ENCODE data around the gene FEV. TPM values are rescaled to one million over a fixed set of nuclear protein-coding genes. Genes with fewer than 3 reads are reported as not detected.
A peak's percentile ranks its signal among the peaks of the same experiment; 100 is the strongest.

The FEV gene
- total RNA-seq, 1 donor: not detected

- no peak for TF ChIP-seq CTCF (IDR thresholded peaks at IDR 0.05; ENCODE audit: extremely low read depth, low read depth, low read length)
- Histone ChIP-seq H4K20me1 (ENCODE audit: insufficient read depth, low read length) (peaks cover 7% of the 10 kb centered on the region), H3K4me2 (ENCODE audit: insufficient read depth, low read length) (no peak overlapping the region), H3K79me2 (ENCODE audit: insufficient read depth, low read length) (no peaks in the 10 kb centered on the region), H3K27ac (ENCODE audit: low read depth, low read length) (no peak overlapping the region), H3K36me3 (ENCODE audit: insufficient read depth, low read length) (no peaks in the 10 kb centered on the region), H3K27me3 (ENCODE audit: insufficient read depth, low read length) (peaks cover 85% of the 10 kb centered on the region), H3K4me1 (ENCODE audit: insufficient read depth, low read length) (peaks cover 6% of the 10 kb centered on the region), H2AFZ (ENCODE audit: low read length) (no peak overlapping the region), H3K4me3 (ENCODE audit: insufficient read depth, low read length) (no peak overlapping the region), H3K9me3 (ENCODE audit: low read depth, low read length) (no peaks in the 10 kb centered on the region)
- peak; percentile 50 for DNase-seq (ENCODE audit: insufficient read length, low spot score, missing footprints)
These were observed 7.2 kb upstream of the FEV start for GRCh38 chr2:218992196-218992595.

- Histone ChIP-seq H4K20me1 (ENCODE audit: insufficient read depth, low read length) (peaks cover 10% of the 10 kb centered on the region), H3K4me3 (ENCODE audit: insufficient read depth, low read length) (no peak overlapping the region), H3K9me3 (ENCODE audit: low read depth, low read length) (no peaks in the 10 kb centered on the region), H3K36me3 (ENCODE audit: insufficient read depth, low read length) (no peaks in the 10 kb centered on the region), H3K79me2 (ENCODE audit: insufficient read depth, low read length) (no peaks in the 10 kb centered on the region), H3K4me2 (ENCODE audit: insufficient read depth, low read length) (no peak overlapping the region), H3K27me3 (ENCODE audit: insufficient read depth, low read length) (peaks cover 90% of the 10 kb centered on the region), H2AFZ (ENCODE audit: low read length) (no peak overlapping the region), H3K4me1 (ENCODE audit: insufficient read depth, low read length) (peaks cover 6% of the 10 kb centered on the region), H3K27ac (ENCODE audit: low read depth, low read length) (no peak overlapping the region)
- DNase-seq (ENCODE audit: insufficient read length, low spot score, missing footprints): peak; percentile 97
- no peak for TF ChIP-seq CTCF (IDR thresholded peaks at IDR 0.05; ENCODE audit: extremely low read depth, low read depth, low read length)
These were observed 6.7 kb upstream of the FEV start for GRCh38 chr2:218991674-218992168.

GRCh38 chr2:218990612-218991011 is 5.6 kb upstream of the FEV start:
- no peaks in the 10 kb centered on the region for H3K9me3 ChIP-seq (ENCODE audit: low read depth, low read length)
- H2AFZ ChIP-seq (ENCODE audit: low read length): no peak overlapping the region
- H3K27me3 ChIP-seq (ENCODE audit: insufficient read depth, low read length): peaks cover 96% of the 10 kb centered on the region
- no peak overlapping the region for H3K4me2 ChIP-seq (ENCODE audit: insufficient read depth, low read length)
- no peak overlapping the region for H3K27ac ChIP-seq (ENCODE audit: low read depth, low read length)
- H3K79me2 ChIP-seq (ENCODE audit: insufficient read depth, low read length): no peaks in the 10 kb centered on the region
- TF ChIP-seq CTCF (IDR thresholded peaks at IDR 0.05; ENCODE audit: extremely low read depth, low read depth, low read length): no peak
- no peak overlapping the region for H3K4me3 ChIP-seq (ENCODE audit: insufficient read depth, low read length)
- H3K36me3 ChIP-seq (ENCODE audit: insufficient read depth, low read length): no peaks in the 10 kb centered on the region
- no peak for DNase-seq (ENCODE audit: insufficient read length, low spot score, missing footprints)
- H4K20me1 ChIP-seq (ENCODE audit: insufficient read depth, low read length): peaks cover 7% of the 10 kb centered on the region
- H3K4me1 ChIP-seq (ENCODE audit: insufficient read depth, low read length): peaks cover 6% of the 10 kb centered on the region

- peaks cover 5% of the 10 kb centered on the region for H4K20me1 ChIP-seq (ENCODE audit: insufficient read depth, low read length)
- no peaks in the 10 kb centered on the region for H3K36me3 ChIP-seq (ENCODE audit: insufficient read depth, low read length)
- TF ChIP-seq CTCF (IDR thresholded peaks at IDR 0.05; ENCODE audit: extremely low read depth, low read depth, low read length): no peak
- no peak overlapping the region for H2AFZ ChIP-seq (ENCODE audit: low read length)
- no peak overlapping the region for H3K4me3 ChIP-seq (ENCODE audit: insufficient read depth, low read length)
- H3K9me3 ChIP-seq (ENCODE audit: low read depth, low read length): no peaks in the 10 kb centered on the region
- no peak for DNase-seq (ENCODE audit: insufficient read length, low spot score, missing footprints)
- H3K27ac ChIP-seq (ENCODE audit: low read depth, low read length): no peak overlapping the region
- H3K27me3 ChIP-seq (ENCODE audit: insufficient read depth, low read length): peaks cover 94% of the 10 kb centered on the region
- peaks cover 6% of the 10 kb centered on the region for H3K4me1 ChIP-seq (ENCODE audit: insufficient read depth, low read length)
- H3K4me2 ChIP-seq (ENCODE audit: insufficient read depth, low read length): no peak overlapping the region
- no peaks in the 10 kb centered on the region for H3K79me2 ChIP-seq (ENCODE audit: insufficient read depth, low read length)
These were observed 5.1 kb upstream of the FEV start for GRCh38 chr2:218990052-218990451.

Measured in osteoblast (primary cell).